ENCODE data around the gene PAM16. TPM values are rescaled to one million over a fixed set of nuclear protein-coding genes. Genes with fewer than 3 reads are reported as not detected.

Gene PAM16
- total RNA-seq, 3 donors from 2014 or later: 31.9 to 35.8 (median 32.6) TPM

DNA sequence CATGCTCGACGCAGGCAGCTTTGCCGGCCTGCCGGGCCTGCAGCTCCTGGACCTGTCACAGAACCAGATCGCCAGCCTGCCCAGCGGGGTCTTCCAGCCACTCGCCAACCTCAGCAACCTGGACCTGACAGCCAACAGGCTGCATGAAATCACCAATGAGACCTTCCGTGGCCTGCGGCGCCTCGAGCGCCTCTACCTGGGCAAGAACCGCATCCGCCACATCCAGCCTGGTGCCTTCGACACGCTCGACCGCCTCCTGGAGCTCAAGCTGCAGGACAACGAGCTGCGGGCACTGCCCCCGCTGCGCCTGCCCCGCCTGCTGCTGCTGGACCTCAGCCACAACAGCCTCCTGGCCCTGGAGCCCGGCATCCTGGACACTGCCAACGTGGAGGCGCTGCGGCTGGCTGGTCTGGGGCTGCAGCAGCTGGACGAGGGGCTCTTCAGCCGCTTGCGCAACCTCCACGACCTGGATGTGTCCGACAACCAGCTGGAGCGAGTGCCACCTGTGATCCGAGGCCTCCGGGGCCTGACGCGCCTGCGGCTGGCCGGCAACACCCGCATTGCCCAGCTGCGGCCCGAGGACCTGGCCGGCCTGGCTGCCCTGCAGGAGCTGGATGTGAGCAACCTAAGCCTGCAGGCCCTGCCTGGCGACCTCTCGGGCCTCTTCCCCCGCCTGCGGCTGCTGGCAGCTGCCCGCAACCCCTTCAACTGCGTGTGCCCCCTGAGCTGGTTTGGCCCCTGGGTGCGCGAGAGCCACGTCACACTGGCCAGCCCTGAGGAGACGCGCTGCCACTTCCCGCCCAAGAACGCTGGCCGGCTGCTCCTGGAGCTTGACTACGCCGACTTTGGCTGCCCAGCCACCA is 30.2 kb upstream of the PAM16 start:
- Histone ChIP-seq H3K4me1 (ENCODE audit: low read depth) (no peaks in the 10 kb centered on the region), H3K36me3 (ENCODE audit: low read depth) (no peaks in the 10 kb centered on the region), H3K9me3 (no peaks in the 10 kb centered on the region), H3K4me3 (no peak overlapping the region)
- no peak for ATAC-seq
- DNase-seq: no peak
- intact Hi-C loops (cut with DNase I, micrococcal nuclease): no loop called here
- TF ChIP-seq, protein P1, sequence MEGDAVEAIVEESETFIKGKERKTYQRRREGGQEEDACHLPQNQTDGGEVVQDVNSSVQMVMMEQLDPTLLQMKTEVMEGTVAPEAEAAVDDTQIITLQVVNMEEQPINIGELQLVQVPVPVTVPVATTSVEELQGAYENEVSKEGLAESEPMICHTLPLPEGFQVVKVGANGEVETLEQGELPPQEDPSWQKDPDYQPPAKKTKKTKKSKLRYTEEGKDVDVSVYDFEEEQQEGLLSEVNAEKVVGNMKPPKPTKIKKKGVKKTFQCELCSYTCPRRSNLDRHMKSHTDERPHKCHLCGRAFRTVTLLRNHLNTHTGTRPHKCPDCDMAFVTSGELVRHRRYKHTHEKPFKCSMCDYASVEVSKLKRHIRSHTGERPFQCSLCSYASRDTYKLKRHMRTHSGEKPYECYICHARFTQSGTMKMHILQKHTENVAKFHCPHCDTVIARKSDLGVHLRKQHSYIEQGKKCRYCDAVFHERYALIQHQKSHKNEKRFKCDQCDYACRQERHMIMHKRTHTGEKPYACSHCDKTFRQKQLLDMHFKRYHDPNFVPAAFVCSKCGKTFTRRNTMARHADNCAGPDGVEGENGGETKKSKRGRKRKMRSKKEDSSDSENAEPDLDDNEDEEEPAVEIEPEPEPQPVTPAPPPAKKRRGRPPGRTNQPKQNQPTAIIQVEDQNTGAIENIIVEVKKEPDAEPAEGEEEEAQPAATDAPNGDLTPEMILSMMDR (IDR thresholded peaks at IDR 0.05): no peak

DNA sequence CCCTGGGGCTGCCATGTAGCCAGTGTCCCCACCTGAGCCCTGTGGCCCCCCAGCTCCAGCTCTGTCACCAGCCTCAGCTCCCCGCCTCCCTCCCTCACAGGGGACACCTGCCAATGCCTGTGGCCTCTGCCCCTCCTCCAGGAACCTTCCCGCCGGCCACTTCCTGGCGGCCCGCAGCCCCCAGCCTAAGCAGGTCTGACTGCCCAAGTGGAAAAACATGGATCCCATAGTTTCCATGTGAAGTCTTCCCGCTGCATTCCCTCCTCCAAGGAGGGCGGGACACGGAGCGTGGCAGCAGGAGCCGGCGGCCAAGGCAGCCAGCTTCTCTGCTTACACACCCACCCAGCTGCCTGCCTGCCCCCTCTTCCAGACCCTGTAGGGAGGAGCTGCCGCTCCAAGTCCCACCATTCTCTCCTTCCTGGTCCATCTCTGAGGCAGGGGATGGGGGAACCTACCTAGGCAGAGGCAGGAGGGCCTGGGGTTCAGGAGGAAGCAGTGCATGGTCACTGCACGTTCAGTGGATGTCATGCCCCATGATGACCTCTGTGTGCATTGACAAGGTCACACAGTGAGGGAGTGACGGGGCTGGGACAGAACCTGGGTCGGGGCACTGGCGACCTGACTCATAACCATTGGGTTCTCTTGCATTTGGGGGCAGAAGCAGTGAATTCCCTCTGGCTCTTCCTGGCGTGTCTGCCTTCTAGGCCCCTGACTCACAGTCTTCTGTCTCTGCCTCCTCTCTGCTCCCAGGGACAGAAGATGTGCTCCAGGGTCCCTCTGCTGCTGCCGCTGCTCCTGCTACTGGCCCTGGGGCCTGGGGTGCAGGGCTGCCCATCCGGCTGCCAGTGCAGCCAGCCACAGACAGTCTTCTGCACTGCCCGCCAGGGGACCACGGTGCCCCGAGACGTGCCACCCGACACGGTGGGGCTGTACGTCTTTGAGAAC is 29.3 kb upstream of the PAM16 start:
- no peak for DNase-seq
- intact Hi-C loops (cut with DNase I, micrococcal nuclease): no loop called here
- TF ChIP-seq, protein P1 (IDR thresholded peaks at IDR 0.05): no peak
- Histone ChIP-seq H3K4me3 (no peak overlapping the region), H3K36me3 (ENCODE audit: low read depth) (no peaks in the 10 kb centered on the region), H3K4me1 (ENCODE audit: low read depth) (no peaks in the 10 kb centered on the region), H3K9me3 (no peaks in the 10 kb centered on the region)
- ATAC-seq: no peak

DNA sequence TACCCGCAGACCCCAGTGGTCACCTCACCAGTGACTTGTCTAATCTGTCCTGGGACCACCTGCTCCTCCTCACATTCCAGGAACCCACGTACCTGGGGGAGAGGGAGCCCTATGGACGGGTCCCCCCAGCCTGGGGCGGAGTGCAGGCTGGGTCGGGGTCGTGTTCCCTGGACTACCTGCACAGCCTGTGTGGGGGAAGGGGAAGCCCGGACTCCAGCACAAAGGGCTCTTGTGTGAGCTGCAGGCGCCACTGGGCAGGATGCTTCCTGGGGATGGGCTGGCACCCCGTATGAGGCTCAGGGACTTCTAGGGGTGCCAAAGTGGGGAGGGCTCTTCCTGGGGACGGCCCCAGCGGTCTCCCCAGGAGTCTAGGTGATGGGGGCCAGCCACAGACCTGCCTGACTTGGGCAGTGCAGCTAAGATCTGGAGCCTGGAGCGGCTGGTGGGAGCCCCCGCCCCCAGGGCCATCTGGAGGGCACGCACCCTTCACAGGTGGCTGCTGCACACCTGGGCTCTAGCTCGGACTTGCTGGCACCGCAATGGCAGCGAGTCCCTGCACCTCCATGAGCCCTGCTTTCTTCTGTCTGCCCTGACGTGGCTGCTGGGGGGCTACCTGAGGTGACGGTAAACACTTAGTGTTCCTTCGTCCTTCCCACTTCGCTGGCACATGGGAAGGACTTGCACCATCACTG is 28.0 kb upstream of the PAM16 start:
- H3K4me3 ChIP-seq: no peak overlapping the region

DNA sequence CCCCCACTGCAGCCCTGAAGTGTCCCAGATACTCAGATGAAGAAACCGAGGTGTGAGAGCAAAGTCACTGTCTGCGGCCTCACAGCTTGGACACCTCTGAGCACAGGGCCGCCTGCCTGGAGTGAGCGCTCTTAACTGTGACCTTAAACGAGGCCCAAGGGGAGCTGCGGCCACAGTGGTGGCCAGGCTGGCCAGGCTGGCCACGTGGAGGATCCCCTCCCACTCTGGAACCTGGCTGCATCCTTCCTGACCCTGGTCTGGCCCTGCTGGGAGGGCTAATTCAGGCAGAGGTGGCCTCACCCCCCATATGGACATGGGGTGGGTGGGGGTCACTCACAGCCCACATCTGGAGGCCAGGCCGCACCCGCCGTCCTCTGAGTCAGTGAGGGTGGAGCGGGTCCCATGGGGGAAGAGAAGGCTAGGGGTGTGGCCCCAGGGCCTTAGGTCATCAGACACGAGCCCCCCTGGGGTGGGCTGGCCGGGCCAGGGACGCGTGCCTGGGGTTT is 27.1 kb upstream of the PAM16 start:
- Histone ChIP-seq H3K4me3 (no peak overlapping the region), H3K4me1 (ENCODE audit: low read depth) (no peaks in the 10 kb centered on the region), H3K36me3 (ENCODE audit: low read depth) (no peaks in the 10 kb centered on the region), H3K9me3 (no peaks in the 10 kb centered on the region)
- TF ChIP-seq, protein P1 (IDR thresholded peaks at IDR 0.05): no peak
- intact Hi-C loops (cut with DNase I, micrococcal nuclease): no loop called here
- peak in 1 of 3 donors; percentile 62 for DNase-seq
- ATAC-seq: no peak

More for the DNA sequence above, 28.0 kb upstream of the PAM16 start:
- DNase-seq: no peak
- intact Hi-C loops (cut with DNase I, micrococcal nuclease): no loop called here
- TF ChIP-seq, protein P1 (IDR thresholded peaks at IDR 0.05): no peak
- Histone ChIP-seq H3K36me3 (ENCODE audit: low read depth) (no peaks in the 10 kb centered on the region), H3K9me3 (no peaks in the 10 kb centered on the region), H3K4me1 (ENCODE audit: low read depth) (no peaks in the 10 kb centered on the region)
- ATAC-seq: no peak

DNA sequence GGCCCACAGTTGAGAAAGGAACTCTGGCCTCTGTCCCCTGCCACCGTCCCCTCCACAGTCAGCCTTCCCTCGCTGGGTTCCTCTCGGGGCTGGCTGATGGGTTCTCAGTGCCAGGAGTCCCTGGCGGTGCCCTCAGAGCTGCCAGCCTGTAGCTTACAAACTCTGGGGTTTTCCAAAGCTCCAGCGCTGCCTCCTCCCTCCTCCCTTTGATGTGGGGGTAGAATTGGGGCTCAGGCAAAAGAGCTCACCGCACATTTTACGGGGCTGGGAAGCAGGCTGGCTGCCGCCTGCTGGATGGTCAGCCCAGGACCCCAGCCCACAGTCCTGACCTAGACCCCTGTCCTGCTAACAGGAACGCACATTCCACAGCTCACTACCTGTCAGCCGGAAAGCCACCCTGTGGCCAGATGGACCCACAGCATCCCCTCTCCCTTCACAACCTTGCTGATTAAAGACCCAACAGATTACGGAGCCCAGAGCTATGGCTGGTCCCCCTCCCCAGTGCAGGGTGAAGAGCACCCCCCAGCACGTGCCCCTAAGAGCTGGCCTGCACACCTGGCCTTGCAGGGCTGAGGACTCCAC is 26.5 kb upstream of the PAM16 start:
- intact Hi-C loops (cut with DNase I, micrococcal nuclease): no loop called here
- no peak for DNase-seq
- peaks cover 2% of the 10 kb centered on the region for H3K4me1 ChIP-seq (ENCODE audit: low read depth)

More for the DNA sequence above, 26.5 kb upstream of the PAM16 start:
- TF ChIP-seq, protein P1 (IDR thresholded peaks at IDR 0.05): no peak
- no peaks in the 10 kb centered on the region for H3K9me3 ChIP-seq
- no peak overlapping the region for H3K4me3 ChIP-seq
- no peaks in the 10 kb centered on the region for H3K36me3 ChIP-seq (ENCODE audit: low read depth)
- ATAC-seq: no peak

All from mucosa of descending colon (tissue), 3 donors.